ENCODE results near the gene C19orf85. TPM values are rescaled to one million over a fixed set of nuclear protein-coding genes. Genes with fewer than 3 reads are reported as not detected.

Gene C19orf85
- total RNA-seq, 1 donor from 2014 or later, result not detected

GRCh38 chr19:55472463-55472862, 7.9 kb upstream of the C19orf85 start:
- H3K4me1 Mint-ChIP-seq (ENCODE audit: unreplicated experiment), result peaks cover 32% of the 10 kb centered on the region
- H3K27ac Mint-ChIP-seq (ENCODE audit: unreplicated experiment), result no peak overlapping the region
- H3K9me3 Mint-ChIP-seq (ENCODE audit: unreplicated experiment), result no peaks in the 10 kb centered on the region
- H3K36me3 Mint-ChIP-seq (ENCODE audit: unreplicated experiment), result no peaks in the 10 kb centered on the region
- no peak for TF ChIP-seq CTCF (IDR thresholded peaks at IDR 0.05)
- no peak overlapping the region for H3K4me3 Mint-ChIP-seq (ENCODE audit: unreplicated experiment)
- DNase-seq (ENCODE audit: extremely low spot score, unreplicated experiment), result no peak
- H3K27me3 Mint-ChIP-seq (ENCODE audit: unreplicated experiment), result no peaks in the 10 kb centered on the region

GRCh38 chr19:55471266-55471665, 6.7 kb upstream of the C19orf85 start:
- no peak for TF ChIP-seq CTCF (IDR thresholded peaks at IDR 0.05)
- Mint-ChIP-seq H3K27ac (ENCODE audit: unreplicated experiment) (no peak overlapping the region), H3K9me3 (ENCODE audit: unreplicated experiment) (no peaks in the 10 kb centered on the region), H3K36me3 (ENCODE audit: unreplicated experiment) (no peaks in the 10 kb centered on the region), H3K4me3 (ENCODE audit: unreplicated experiment) (no peak overlapping the region), H3K27me3 (ENCODE audit: unreplicated experiment) (no peaks in the 10 kb centered on the region), H3K4me1 (ENCODE audit: unreplicated experiment) (peaks cover 30% of the 10 kb centered on the region)
- DNase-seq (ENCODE audit: extremely low spot score, unreplicated experiment), result no peak

GRCh38 chr19:55468054-55468393, 3.5 kb upstream of the C19orf85 start:
- H3K27me3 Mint-ChIP-seq (ENCODE audit: unreplicated experiment), result no peaks in the 10 kb centered on the region
- DNase-seq (ENCODE audit: extremely low spot score, unreplicated experiment), result no peak
- H3K36me3 Mint-ChIP-seq (ENCODE audit: unreplicated experiment), result no peaks in the 10 kb centered on the region
- H3K4me3 Mint-ChIP-seq (ENCODE audit: unreplicated experiment), result no peak overlapping the region
- H3K9me3 Mint-ChIP-seq (ENCODE audit: unreplicated experiment), result no peaks in the 10 kb centered on the region
- H3K4me1 Mint-ChIP-seq (ENCODE audit: unreplicated experiment), result peaks cover 6% of the 10 kb centered on the region
- H3K27ac Mint-ChIP-seq (ENCODE audit: unreplicated experiment), result no peak overlapping the region
- TF ChIP-seq CTCF (IDR thresholded peaks at IDR 0.05), result peak; percentile 34

- Mint-ChIP-seq H3K4me3 (ENCODE audit: unreplicated experiment) (no peak overlapping the region), H3K4me1 (ENCODE audit: unreplicated experiment) (peaks cover 6% of the 10 kb centered on the region), H3K27me3 (ENCODE audit: unreplicated experiment) (no peaks in the 10 kb centered on the region), H3K36me3 (ENCODE audit: unreplicated experiment) (no peaks in the 10 kb centered on the region), H3K9me3 (ENCODE audit: unreplicated experiment) (no peaks in the 10 kb centered on the region), H3K27ac (ENCODE audit: unreplicated experiment) (no peak overlapping the region)
- peak; percentile 100 for TF ChIP-seq CTCF (IDR thresholded peaks at IDR 0.05)
- DNase-seq (ENCODE audit: extremely low spot score, unreplicated experiment), result no peak
Measured at GRCh38 chr19:55467236-55468053, 2.9 kb upstream of the C19orf85 start.

- H3K27me3 Mint-ChIP-seq (ENCODE audit: unreplicated experiment), result no peaks in the 10 kb centered on the region
- H3K4me1 Mint-ChIP-seq (ENCODE audit: unreplicated experiment), result peaks cover 12% of the 10 kb centered on the region
- DNase-seq (ENCODE audit: extremely low spot score, unreplicated experiment), result no peak
- H3K36me3 Mint-ChIP-seq (ENCODE audit: unreplicated experiment), result no peaks in the 10 kb centered on the region
- no peak overlapping the region for H3K27ac Mint-ChIP-seq (ENCODE audit: unreplicated experiment)
- TF ChIP-seq CTCF (IDR thresholded peaks at IDR 0.05), result no peak
- H3K9me3 Mint-ChIP-seq (ENCODE audit: unreplicated experiment), result no peaks in the 10 kb centered on the region
- no peak overlapping the region for H3K4me3 Mint-ChIP-seq (ENCODE audit: unreplicated experiment)
Measured at GRCh38 chr19:55466241-55466614, 1.7 kb upstream of the C19orf85 start.
